Spleen (tissue), 11 donors: ENCODE results near the gene SULT1A2. TPM values are rescaled to one million over a fixed set of nuclear protein-coding genes. Genes with fewer than 3 reads are reported as not detected.
"Not testable (repeated sequence)": the region's sequence is repeated elsewhere in the genome, so short reads cannot be mapped to it uniquely, and the experiment has no call there.

Source experiments
- DNase-seq: peaks from one replicate; pipeline ENCODE4 v3.0.0-alpha.2; 2020
- H3K27ac ChIP-seq, 8 donors: fragments of 200-600 bp; sonication (generic) in 7 of 8; 1 replicate in 4 of 8; 2 replicates in 4 of 8; pipeline versions ENCODE4 v1.5.0 to v1.8.0; 2016 to 2021; ENCODE audit warnings: inconsistent platforms in 4 of 8, mild to moderate bottlenecking in 4 of 8, moderate library complexity in 1 of 8
- H3K27me3 ChIP-seq, 7 donors: fragments of 200-600 bp; sonication (generic) in 6 of 7; replicated peaks in 1 of 7; 1 replicate in 4 of 7; 2 replicates in 3 of 7; pipeline versions ENCODE4 v1.5.0 to v1.8.0; 2016 to 2021; ENCODE audit warnings: inconsistent platforms in 3 of 7, mild to moderate bottlenecking in 1 of 7
- H3K36me3 ChIP-seq, 6 donors: fragments of 200-600 bp; sonication (generic) in 5 of 6; 1 replicate in 4 of 6; 2 replicates in 2 of 6; pipeline versions ENCODE4 v1.5.0 to v1.8.0; 2016 to 2021; ENCODE audit warnings: inconsistent platforms in 2 of 6
- H3K4me1 ChIP-seq, 6 donors: fragments of 200-600 bp; sonication (generic) in 5 of 6; 1 replicate in 3 of 6; 2 replicates in 3 of 6; pipeline versions ENCODE4 v1.5.0 to v1.8.0; 2016 to 2021; ENCODE audit warnings: inconsistent platforms in 3 of 6
- H3K4me3 ChIP-seq, 8 donors: fragments of 200-600 bp; sonication (generic) in 7 of 8; 1 replicate in 4 of 8; 2 replicates in 4 of 8; pipeline versions ENCODE4 v1.5.0 to v1.8.0; 2016 to 2021; ENCODE audit warnings: inconsistent platforms in 4 of 8, mild to moderate bottlenecking in 4 of 8, moderate library complexity in 2 of 8
- H3K9me3 ChIP-seq, 8 donors: fragments of 200-600 bp; sonication (generic) in 7 of 8; 1 replicate in 4 of 8; 2 replicates in 4 of 8; pipeline versions ENCODE4 v1.5.0 to v1.8.0; 2016 to 2021; ENCODE audit warnings: inconsistent platforms in 4 of 8
- POLR2A ChIP-seq, 3 donors: fragments of 450-650 bp; IDR thresholded peaks; one replicate each; pipeline ENCODE4 v1.5.1; 2017; ENCODE audit warnings: antibody characterized with exemption in 3 of 3, mild to moderate bottlenecking in 1 of 3
- POLR2AphosphoS5 ChIP-seq, 3 donors: sonication (generic); formaldehyde crosslinking; IDR thresholded peaks; one replicate each; pipeline ENCODE4 v1.5.1; 2017; ENCODE audit warnings: antibody characterized with exemption in 3 of 3
- WGBS, 5 donors: extraction: QIAGEN DNeasy Blood & Tissue Kit in 3 of 5; methylation state at CpG; one replicate each; pipeline versions ENCODE4 v1.1.5 to v1.1.7; 2013 to 2018; 5-methylcytosine and 5-hydroxymethylcytosine counted together
- intact Hi-C: fragments of 100-400 bp; cut with DNase I; formaldehyde crosslinking; loops from one replicate; pipeline ENCODE4 v1.15.0; 2023; ENCODE audit warnings: low total_unique reads
- polyA plus RNA-seq, 3 donors: library from polyadenylated mRNA; stranded (reverse); fragments of 200-250 nt; gene quantifications; one replicate each; pipeline ENCODE4 v1.2.1, GENCODE V29; 2013
- total RNA-seq, 7 donors: library from RNA; depleted of rRNA in 3 of 7; stranded (reverse); fragments of >200 nt in 3 of 7; fragmentation: NEBNext Ultra II Directional in 4 of 7; extraction: Animal tissue kit (Norgen Biotek cat#: 25700) in 4 of 7; gene quantifications; one replicate each; pipeline versions ENCODE4 v1.1.0 to v1.2.1, GENCODE V29; 2016 to 2021
- TF ChIP-seq, protein P1 (sequence below), 11 experiments: fragments of 200-600 bp in 7 of 11; fragments of 450-650 bp in 4 of 11; sonication (generic) in 4 of 11; IDR thresholded peaks in 8 of 11; conservative IDR thresholded peaks in 3 of 11; 1 replicate in 7 of 11; 2 replicates in 4 of 11; pipeline versions ENCODE4 v1.4.0 to v1.8.0; 2016 to 2021; ENCODE audit warnings: antibody characterized with exemption in 11 of 11, inconsistent platforms in 4 of 11, mild to moderate bottlenecking in 1 of 11
- donor health status: healthy with polysubstance abuse.
- donor health status: DM: no; HTN: no; CAD: no; lungs with moderate emphysema.
- donor health status: DM: no; HTN: no; CAD: no.
- donor health status: Bipolar disorder and iron deficiency.
- donor health status: healthy.
- donor health status: DM: no; HTN: no; CAD: no.
- donor health status: DM: yes; HTN: yes; CAD: no.

Gene SULT1A2
- total and polyA plus RNA-seq, 10 donors = 1.3 to 9.4 (median 4.0) TPM

DNA sequence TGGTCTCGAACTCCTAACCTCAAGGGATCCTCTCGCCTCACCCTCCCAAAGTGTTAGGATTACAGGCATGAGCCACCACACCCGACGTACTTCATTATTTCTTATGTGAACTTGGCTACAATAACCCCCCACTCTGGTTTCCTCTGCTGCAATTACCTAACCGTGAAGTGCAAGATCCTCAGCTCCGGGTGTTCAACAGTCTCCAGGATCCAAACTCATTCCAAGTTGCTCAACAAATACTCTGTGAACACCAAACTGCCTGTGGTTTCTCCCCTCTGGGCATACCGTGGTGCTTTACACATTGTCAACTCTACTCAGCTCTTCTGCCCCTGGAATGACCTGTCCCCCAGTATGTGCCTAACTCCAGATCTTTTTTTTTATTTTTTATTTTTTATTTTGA, 19.8 kb upstream of the SULT1A2 start:
- Histone ChIP-seq H3K27ac (peak overlapping the region in 1 of 8 donors; percentile 4), H3K27me3 (no peaks in the 10 kb centered on the region), H3K36me3 (peaks cover 0 to 6% (median 0%) of the 10 kb centered on the region in 6 donors), H3K4me3 (no peak overlapping the region), H3K4me1 (peaks cover 0 to 30% (median 6%) of the 10 kb centered on the region in 6 donors), H3K9me3 (no peaks in the 10 kb centered on the region)
- intact Hi-C loops = no loop called here
- TF ChIP-seq, protein P1, sequence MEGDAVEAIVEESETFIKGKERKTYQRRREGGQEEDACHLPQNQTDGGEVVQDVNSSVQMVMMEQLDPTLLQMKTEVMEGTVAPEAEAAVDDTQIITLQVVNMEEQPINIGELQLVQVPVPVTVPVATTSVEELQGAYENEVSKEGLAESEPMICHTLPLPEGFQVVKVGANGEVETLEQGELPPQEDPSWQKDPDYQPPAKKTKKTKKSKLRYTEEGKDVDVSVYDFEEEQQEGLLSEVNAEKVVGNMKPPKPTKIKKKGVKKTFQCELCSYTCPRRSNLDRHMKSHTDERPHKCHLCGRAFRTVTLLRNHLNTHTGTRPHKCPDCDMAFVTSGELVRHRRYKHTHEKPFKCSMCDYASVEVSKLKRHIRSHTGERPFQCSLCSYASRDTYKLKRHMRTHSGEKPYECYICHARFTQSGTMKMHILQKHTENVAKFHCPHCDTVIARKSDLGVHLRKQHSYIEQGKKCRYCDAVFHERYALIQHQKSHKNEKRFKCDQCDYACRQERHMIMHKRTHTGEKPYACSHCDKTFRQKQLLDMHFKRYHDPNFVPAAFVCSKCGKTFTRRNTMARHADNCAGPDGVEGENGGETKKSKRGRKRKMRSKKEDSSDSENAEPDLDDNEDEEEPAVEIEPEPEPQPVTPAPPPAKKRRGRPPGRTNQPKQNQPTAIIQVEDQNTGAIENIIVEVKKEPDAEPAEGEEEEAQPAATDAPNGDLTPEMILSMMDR (IDR thresholded peaks at IDR 0.05 in 8 of 11, conservative IDR thresholded peaks at IDR 0.05 in 3 of 11) = no peak
- TF ChIP-seq POLR2AphosphoS5 (IDR thresholded peaks at IDR 0.05) (no peak), POLR2A (IDR thresholded peaks at IDR 0.05) (no peak)
- peak; percentile 18 for DNase-seq
- WGBS, 5 donors = 46 to 80% (median 65%) methylated on average over 7 of the region's 7 CpGs

DNA sequence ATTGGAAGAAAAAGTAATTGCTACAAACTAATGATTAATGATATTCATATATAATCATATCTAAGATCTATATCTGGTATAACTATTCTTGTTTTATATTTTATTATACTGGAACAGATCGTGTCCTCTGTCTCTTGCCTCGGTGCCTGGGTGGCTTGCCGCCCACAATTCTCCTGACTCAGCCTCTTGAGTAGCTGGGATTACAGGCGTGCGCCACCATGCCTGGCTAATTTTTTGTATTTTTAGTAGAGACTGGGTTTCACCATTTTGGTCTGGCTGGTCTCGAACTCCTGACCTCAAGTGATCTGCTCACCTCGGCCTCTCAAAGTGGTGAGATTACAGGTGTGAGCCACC, 19.4 kb upstream of the SULT1A2 start:
- H3K36me3 ChIP-seq, H3K27ac ChIP-seq, H3K9me3 ChIP-seq, H3K27me3 ChIP-seq, intact Hi-C loops, H3K4me3 ChIP-seq: not testable (repeated sequence)
- peaks cover 0 to 29% (median 6%) of the 10 kb centered on the region in 6 donors for H3K4me1 ChIP-seq
- 73 to 90% (median 81%) methylated on average over 7 of the region's 7 CpGs for WGBS, 5 donors
- DNase-seq = peak; percentile 42

DNA sequence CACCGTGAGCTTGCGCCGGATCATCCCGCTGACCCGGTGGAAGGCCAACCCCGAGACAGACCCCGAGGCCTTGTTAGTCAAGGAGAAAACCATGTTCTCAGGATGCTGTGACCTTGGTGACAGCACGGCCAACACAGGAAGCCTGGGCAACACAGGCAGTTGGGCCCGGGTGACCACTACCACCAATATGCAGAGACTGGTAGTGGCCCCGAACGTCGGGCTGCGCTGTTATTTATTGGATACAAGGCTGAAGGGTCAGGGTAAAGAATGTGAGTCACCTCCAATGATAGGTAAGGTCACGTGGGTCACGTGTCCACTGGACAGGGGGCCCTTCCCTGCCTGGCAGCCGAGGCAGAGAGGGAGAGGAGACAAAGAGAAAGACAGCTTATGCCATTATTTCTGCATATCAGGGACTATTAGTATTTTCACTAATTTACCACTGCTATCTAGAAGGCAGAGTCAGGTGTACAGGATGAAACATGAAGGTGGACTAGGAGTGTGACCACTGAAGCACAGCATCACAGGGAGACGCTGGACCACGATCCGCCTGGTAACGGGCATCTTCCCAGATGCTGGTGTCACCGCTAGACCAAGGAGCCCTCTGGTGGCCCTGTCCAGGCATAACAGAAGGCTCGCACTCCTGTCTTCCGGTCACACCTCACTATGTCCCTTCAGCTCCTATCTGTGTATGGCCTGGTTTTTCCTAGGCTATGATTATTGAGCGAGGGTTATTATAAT, 18.8 kb upstream of the SULT1A2 start:
- peak; percentile 86 for DNase-seq
- H3K4me1 ChIP-seq = peaks cover 0 to 34% (median 10%) of the 10 kb centered on the region in 6 donors
- WGBS, 5 donors = 54 to 71% (median 64%) methylated on average over 16 to 18 of the region's 24 CpGs
- H3K36me3 ChIP-seq, H3K27ac ChIP-seq, H3K4me3 ChIP-seq, intact Hi-C loops, H3K27me3 ChIP-seq, H3K9me3 ChIP-seq: not testable (repeated sequence)
- peak in 1 of 3 donors; percentile 25 for TF ChIP-seq POLR2AphosphoS5 (IDR thresholded peaks at IDR 0.05)
- TF ChIP-seq, protein P1 (IDR thresholded peaks at IDR 0.05 in 8 of 11, conservative IDR thresholded peaks at IDR 0.05 in 3 of 11) = peak; percentile 40 to 75 (median 67)

DNA sequence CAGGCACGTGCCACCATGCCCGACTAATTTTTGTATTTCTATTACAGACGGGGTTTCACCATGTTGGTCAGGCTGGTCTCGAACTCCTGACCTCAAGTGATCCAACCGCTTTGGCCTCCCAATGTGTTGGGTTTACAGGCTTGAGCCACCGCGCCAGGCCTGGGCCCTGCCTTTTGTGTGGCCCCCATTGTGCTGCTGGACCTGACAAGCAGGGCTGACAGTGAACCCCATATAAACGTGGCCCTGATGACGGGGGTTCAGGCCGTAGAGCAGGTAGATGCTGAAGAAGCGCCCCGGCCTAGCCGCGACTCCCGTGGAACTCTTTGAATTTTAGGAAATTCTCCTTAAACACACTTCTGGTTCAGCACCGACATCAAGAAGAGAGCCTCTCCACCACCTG, 17.7 kb upstream of the SULT1A2 start:
- intact Hi-C loops, H3K27me3 ChIP-seq, H3K36me3 ChIP-seq, H3K9me3 ChIP-seq, H3K4me3 ChIP-seq, H3K27ac ChIP-seq: not testable (repeated sequence)
- 81 to 91% (median 83%) methylated on average over 5 to 15 of the region's 16 CpGs for WGBS, 5 donors
- peak; percentile 61 for DNase-seq
- peaks cover 0 to 45% (median 18%) of the 10 kb centered on the region in 6 donors for H3K4me1 ChIP-seq

DNA sequence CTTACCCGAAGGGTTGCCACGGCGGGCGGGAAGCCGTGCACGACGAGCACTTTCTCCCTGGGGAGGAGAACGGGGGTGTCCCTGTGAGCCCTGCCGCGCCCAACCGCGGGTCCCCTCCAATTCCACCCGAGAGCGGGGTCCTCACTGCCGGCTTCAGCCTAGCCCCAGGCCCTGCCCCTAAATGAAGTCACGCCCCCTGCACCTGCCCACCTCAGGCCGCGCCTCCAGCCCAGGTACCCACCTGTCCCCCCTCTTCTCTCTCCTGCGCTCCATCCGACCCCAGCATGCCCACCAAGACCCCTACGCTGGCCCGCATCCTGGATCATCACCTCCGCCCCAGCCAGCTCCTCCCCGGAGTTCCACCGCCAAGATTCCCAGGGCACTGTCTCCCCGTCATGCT, 17.1 kb upstream of the SULT1A2 start:
- H3K27me3 ChIP-seq, H3K27ac ChIP-seq, H3K4me3 ChIP-seq, intact Hi-C loops, H3K36me3 ChIP-seq, H3K9me3 ChIP-seq: not testable (repeated sequence)
- peaks cover 0 to 52% (median 23%) of the 10 kb centered on the region in 6 donors for H3K4me1 ChIP-seq
- peak; percentile 71 for DNase-seq
- 43 to 100% (median 45%) methylated on average over 3 to 7 of the region's 26 CpGs; no CpG with 5 or more reads in 1 of the 5 donors for WGBS, 5 donors

DNA sequence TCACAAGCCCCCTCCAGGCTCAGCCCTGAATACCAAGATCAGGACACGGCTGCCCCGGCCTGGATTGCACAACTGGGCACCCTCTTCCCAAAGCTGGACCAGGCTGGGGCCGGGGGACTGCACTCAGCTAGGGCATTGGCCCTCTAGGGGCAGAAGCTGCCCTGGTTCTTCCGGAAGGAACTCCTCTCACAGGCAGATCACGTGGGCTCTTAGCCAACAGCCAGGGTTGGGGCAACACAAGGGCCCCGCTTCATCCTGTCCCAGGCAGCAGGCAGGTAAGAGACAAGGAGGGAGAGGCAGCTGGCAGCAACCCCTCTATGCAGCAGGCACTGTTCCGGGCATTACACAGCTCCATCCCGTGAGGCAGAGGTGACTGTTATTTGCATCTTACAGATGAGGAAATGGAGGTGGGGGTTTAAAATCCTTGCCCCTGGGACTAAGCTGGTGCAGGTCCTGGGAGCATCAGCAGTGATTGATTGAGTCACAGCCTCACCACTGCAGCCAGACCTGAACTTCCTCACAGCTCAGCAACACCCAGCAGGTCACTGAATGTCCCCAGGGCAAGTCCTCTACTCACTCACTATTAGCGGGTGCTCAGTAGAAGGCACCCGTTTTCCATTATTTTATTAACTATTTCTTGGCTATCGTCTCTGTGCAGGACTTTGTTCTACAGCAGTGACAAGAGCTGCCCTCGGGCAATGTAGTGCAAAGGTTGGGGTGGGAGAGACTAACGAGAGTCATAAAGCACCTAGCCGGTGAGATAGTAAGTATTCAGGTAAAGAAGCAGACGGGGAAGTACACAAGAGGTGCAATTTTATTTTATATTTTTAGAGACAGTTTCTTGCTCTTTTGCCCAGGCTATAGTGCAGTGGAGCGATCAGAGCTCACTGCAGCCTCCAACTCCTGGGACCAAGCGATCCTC, 15.8 kb upstream of the SULT1A2 start:
- H3K27ac ChIP-seq, H3K9me3 ChIP-seq, H3K4me3 ChIP-seq, intact Hi-C loops, DNase-seq, H3K27me3 ChIP-seq: not testable (repeated sequence)
- peaks cover 0 to 11% (median 2%) of the 10 kb centered on the region in 6 donors for H3K36me3 ChIP-seq
- no CpG with 5 or more reads among the region's 17 CpGs for WGBS, 5 donors
- H3K4me1 ChIP-seq = peaks cover 0 to 53% (median 23%) of the 10 kb centered on the region in 6 donors
